ENCODE results near the gene NAXD.
"Not testable (repeated sequence)": the region's sequence is repeated elsewhere in the genome, so short reads cannot be mapped to it uniquely, and the experiment has no call there.

Gene NAXD

GRCh38 chr13:110605132-110605531, 10.2 kb upstream of the NAXD start:
- DNase-seq: no peak
- Histone ChIP-seq H3K27me3 (no peaks in the 10 kb centered on the region), H3K9me3 (no peaks in the 10 kb centered on the region), H3K36me3 (no peaks in the 10 kb centered on the region), H3K4me3 (ENCODE audit: low read depth, low read length) (no peak overlapping the region), H3K4me1 (no peaks in the 10 kb centered on the region)
- no peak for TF ChIP-seq CTCF (IDR thresholded peaks at IDR 0.05; ENCODE audit: low read depth, low read length)

GRCh38 chr13:110606281-110606680, 9.1 kb upstream of the NAXD start:
- H3K36me3 ChIP-seq; H3K9me3 ChIP-seq; DNase-seq; H3K27me3 ChIP-seq; H3K4me1 ChIP-seq; H3K4me3 ChIP-seq (ENCODE audit: low read depth, low read length): not testable (repeated sequence)

DNA sequence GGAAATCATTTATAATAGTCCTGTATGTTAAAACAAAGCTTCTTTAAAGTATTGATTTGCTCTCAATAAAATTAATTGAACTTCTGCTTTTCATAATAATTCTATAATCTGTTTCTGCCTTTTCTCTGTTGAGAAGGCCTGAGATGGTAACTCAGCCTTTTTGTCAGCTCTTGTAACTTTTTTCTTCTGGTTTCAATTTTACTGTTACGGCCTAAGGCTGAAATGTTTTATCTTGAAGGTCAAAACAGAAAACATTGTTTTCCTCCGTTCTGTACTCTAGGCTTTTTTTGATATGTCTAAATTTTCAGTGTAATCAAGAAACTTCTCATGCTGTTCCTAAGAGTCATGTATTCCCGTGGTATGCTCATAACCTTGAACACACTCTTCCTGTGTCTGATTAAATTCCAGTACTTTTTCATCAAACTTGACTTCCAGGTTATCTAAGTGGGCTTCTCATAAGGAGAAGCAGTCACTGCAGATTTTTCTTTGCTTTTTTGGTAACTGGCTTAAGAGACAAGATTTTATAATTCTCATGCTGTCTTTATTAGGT, 7.6 kb upstream of the NAXD start:
- no peak for TF ChIP-seq CTCF (IDR thresholded peaks at IDR 0.05; ENCODE audit: low read depth, low read length)
- Histone ChIP-seq H3K36me3 (no peaks in the 10 kb centered on the region), H3K4me1 (no peaks in the 10 kb centered on the region), H3K4me3 (ENCODE audit: low read depth, low read length) (no peak overlapping the region), H3K27me3 (no peaks in the 10 kb centered on the region), H3K9me3 (no peaks in the 10 kb centered on the region)
- DNase-seq: no peak

DNA sequence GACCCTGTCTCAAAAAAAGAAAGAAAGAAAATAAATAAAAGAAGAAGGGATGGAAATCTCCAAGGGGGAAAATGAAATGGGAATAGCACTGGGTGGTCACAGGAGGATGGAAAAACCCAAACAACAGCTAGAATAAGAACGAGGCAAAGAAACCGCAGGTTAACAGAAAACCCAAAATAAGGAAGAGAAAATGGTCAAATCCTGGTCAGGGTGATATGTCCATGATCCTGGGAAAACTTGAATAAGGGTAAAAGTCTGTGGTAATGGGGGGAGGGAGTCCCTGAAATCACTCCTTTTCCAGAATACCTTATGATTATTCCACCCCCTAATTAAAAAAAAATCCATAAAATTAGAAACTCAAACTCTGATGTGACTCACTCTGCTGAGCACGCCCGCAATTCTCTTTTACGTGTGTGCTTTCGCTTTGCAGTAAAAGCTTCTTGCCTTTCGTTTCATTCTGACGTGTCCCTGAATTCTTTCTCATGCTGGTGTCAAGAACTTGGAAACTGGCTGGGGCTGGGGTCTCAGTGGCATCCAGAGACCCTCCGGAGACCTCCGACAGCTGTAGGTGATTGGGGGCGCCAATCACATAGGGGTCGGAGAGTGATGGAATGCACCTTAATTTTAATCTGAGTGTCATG, 4.3 kb upstream of the NAXD start:
- TF ChIP-seq CTCF (IDR thresholded peaks at IDR 0.05; ENCODE audit: low read depth, low read length): no peak
- DNase-seq: no peak
- H3K4me3 ChIP-seq (ENCODE audit: low read depth, low read length): no peak overlapping the region
- H3K4me1 ChIP-seq: no peaks in the 10 kb centered on the region
- no peaks in the 10 kb centered on the region for H3K9me3 ChIP-seq
- H3K27me3 ChIP-seq: no peaks in the 10 kb centered on the region
- H3K36me3 ChIP-seq: no peaks in the 10 kb centered on the region

GRCh38 chr13:110615005-110615321, 382 bp upstream of the NAXD start:
- no peak for DNase-seq
- Histone ChIP-seq H3K4me3 (ENCODE audit: low read depth, low read length) (peak overlapping the region; percentile 89), H3K9me3 (no peaks in the 10 kb centered on the region), H3K36me3 (no peaks in the 10 kb centered on the region), H3K27me3 (no peaks in the 10 kb centered on the region), H3K4me1 (peaks cover 4% of the 10 kb centered on the region; the same call in 1 of the 2 replicates)
- no peak for TF ChIP-seq CTCF (IDR thresholded peaks at IDR 0.05; ENCODE audit: low read depth, low read length)

GRCh38 chr13:110616103-110617101, 1.1 kb downstream of the NAXD start:
- peaks cover 4% of the 10 kb centered on the region; the same call in 1 of the 2 replicates for H3K4me1 ChIP-seq
- peak; percentile 15; the same call in 1 of the 2 replicates for TF ChIP-seq CTCF (IDR thresholded peaks at IDR 0.05; ENCODE audit: low read depth, low read length)
- H3K36me3 ChIP-seq: no peaks in the 10 kb centered on the region
- H3K4me3 ChIP-seq (ENCODE audit: low read depth, low read length): peak overlapping the region; percentile 89
- no peak for DNase-seq
- H3K27me3 ChIP-seq: no peaks in the 10 kb centered on the region
- no peaks in the 10 kb centered on the region for H3K9me3 ChIP-seq

Measured in BE2C (cell line).